HG02852 (cell line): ENCODE data around the gene PLXNA4.

Source experiments
- ATAC-seq: cut with Tn5 transposase; IDR thresholded peaks from one replicate; pipeline ENCODE4 v1.9.1; 2021; ENCODE audit warnings: mild to moderate bottlenecking, moderate library complexity; ENCODE audit not compliant: unreplicated experiment

PLXNA4 gene

DNA sequence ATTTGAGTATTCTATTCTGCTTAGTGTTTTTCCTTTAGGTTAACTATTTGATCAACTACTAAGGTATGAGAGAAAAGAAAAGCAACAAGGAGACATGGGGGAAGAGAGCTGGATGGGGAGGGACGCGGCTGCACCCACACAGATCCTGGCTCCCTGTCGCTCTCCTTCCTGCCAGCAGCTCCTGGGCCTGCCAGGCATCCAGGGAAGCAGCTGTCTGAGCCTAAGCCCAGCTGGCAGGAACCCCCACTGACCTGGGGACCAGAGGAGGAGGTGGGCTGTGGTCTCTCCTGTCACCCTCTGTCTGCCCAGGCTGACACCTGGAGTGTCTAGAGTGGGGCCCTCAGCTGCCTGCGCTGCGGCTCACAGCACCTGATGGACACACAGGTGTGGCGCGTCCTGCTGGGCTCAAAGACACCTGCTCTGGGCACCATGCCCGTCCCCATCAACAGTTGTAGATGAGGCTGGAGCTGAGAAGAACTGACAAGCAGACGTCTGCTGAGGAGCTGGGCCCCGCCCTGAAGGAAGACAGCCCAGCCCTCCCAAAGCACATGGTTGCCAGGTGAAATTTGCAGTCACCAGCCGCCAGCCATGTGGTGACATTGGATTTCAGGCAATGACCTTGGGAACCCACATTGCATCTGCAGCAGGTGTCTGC lies 207.9 kb downstream of the PLXNA4 start:
- ATAC-seq, result no peak

DNA sequence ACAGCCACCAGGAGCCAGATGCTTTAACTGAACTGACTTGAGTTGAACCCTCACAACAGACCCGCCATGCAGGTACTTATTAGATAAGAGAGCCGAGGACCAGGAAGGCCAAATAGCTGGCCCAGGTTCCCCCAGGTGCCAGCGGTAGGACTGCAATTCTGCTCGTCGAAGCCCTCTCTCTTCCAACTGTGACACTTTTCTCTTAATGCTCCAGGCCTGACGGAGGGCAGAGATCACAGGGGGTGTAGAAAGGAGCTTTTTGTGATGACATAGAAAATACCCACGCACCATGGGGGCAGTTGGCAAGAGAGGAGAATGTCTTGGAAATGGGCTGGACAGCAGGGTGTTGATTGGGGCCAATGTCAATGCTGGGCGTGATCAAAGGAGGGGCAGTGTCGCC lies 208.5 kb downstream of the PLXNA4 start:
- ATAC-seq, result no peak

DNA sequence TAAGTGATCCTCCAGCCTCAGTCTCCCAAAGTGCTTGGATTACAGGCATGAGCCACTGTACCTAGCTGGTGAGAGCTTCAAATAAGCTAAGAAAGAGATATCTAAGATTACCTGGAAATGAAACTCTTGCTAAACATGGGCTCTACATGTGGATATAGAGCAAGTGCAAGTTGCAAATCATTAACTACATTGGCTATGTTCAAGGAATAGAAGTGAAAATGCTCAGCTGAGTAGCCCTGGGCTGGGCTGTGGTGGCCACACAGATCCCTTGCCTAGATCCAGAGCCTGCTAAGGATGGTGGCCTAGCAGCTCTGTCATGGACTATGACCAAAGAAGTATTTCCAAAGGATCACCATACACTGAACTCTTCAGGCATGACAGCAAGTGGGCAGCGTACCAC lies 209.3 kb downstream of the PLXNA4 start:
- no peak for ATAC-seq

DNA sequence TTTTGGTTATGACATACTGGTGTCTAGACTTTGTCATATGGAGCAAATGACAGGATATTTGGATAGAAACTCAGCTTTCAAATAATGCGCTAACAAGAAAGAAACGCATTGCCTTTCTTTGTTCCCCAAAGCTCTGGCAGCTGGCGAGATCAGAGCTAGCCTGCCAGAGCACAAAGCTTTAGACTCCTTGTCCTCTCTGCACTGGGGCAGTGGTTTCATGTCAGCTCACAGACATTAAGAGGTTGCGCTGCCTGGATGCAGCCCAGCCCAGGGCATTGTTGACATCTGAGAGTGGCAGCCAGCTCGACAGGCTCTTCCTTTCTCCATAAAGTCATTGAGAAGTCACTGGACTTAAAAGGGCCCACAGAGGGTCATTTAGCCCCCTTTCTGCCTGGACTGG lies 212.0 kb downstream of the PLXNA4 start:
- ATAC-seq, result no peak

DNA sequence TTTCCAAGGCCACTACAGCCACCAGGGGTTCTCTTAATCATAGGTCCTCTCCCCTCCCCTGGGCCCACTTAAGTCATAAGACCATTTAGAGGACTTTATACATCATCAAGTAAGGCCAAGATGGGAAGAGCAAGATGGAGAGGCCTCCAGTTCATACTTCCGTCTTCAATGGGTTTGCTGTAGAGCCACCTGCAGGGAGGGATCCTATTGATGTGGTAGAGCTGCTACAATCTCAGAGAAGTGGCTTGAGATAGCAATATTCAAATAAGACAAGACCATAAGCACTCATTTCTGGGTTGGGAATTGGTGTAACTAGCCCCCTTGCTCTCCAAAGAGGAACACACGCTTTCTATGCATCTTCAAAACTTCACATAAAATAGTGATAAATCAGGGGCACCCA lies 214.2 kb downstream of the PLXNA4 start:
- ATAC-seq, result no peak

DNA sequence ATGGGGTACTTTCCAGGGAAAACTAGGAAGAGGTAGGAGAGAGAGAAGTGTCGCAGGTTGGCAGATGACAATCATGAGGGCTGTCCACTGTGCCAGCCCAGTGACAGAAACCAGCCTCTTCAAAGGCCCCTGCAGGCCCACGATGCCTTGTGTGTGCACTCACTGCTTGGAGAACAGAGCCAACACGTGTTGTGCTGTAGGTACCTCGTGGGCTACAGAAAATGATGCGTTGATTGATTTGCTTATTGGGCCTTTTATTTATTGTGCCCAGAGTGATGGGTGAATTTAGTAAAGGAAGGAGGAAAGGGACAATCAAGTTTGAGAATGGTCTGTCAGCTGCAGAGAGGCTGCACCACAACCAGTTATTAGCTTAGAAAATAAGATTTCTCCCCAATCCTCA lies 215.1 kb downstream of the PLXNA4 start:
- ATAC-seq, result no peak

DNA sequence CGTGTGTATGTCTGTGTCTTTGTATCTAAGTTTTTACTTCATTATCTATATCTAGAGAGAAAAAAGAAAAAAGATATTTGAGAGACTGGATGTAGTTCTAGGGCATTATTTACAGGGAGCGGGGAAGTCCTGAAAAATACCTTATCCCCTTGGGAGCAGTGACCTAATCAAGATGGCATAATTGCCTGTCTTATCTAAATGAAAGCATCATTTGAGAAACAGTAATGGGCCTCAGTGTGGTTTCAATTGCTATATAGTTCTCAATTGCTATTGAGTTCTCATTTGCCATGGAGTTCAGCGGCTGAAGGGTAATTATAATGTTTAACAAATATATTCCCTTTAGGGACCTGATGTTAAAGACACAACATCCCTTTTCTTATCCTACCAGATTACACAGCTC lies 216.5 kb downstream of the PLXNA4 start:
- no peak for ATAC-seq

DNA sequence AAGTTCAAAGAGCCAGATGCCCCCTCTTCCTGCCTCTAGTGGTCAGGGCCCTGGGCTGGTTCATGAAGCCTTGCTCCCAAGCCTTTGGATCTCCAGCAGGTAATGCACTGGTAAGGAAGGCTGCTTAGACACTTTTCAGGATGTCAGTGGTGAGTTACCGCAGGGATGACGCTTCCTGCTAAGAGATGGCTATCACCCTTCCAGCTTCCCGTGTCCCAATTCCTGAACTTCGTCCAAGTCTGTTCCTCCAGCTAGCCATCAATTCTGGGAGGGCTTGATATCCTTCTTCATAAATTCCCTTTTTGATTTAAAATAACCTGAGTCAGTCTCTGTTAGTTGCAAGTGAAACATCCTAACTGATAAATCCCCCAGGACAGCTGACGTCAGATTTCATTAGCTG lies 221.2 kb downstream of the PLXNA4 start:
- ATAC-seq, result no peak

DNA sequence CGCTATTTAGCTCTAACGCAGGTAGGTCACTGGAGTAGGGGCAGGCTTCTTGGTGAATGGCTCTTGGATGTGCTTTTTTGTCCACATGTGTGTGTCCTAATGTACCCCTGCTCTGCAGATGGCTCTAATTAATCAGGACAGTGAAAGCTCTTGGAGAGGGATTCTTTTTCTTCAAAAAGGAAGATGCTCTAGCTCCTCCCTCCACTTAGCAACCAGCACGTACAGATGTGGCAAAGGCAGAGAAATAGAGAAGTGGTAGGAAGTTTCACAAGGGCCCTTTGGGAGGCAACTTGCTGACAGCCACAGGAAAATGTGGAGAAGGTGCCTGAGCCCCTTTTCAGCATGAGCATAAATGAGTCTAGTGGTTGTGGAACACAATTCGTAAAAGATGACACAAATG lies 221.7 kb downstream of the PLXNA4 start:
- ATAC-seq, result no peak

DNA sequence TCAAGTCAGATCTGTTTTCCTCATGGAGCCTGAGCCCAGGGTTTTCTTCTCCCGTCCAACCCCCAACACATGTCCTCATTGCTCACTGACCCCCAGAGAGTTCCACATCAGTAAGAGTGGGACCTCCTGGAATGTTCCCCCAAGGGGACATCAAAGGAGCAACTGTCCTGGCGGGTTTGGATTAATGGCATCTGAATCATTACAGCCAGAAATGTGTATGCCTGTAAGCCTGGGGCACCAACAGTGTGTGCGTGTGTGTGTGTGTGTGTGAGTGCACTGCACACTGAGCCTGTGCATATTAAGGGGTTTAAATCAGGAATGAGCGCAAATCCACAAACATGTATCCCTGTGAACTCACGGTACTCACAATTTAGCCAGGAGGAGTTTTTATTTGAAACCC lies 222.3 kb downstream of the PLXNA4 start:
- no peak for ATAC-seq

DNA sequence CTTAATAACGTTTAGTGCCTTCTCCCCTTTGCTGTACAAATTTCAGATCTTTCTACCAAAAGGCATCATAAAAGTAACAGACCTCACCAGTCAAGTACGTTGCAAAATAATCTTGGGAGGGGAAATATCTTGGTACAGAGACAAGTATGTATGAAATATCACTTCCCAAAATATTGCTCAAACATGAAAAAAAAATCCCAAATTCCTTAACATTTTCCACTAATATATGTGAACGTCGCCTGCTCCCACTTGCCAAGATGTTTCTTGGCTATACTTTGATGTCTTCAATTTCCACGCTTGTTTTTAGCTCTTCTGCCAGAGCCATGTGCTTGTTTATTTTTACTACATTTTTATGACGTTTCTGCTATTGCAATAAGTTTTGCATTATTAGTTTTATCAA lies 223.5 kb downstream of the PLXNA4 start:
- ATAC-seq, result no peak

DNA sequence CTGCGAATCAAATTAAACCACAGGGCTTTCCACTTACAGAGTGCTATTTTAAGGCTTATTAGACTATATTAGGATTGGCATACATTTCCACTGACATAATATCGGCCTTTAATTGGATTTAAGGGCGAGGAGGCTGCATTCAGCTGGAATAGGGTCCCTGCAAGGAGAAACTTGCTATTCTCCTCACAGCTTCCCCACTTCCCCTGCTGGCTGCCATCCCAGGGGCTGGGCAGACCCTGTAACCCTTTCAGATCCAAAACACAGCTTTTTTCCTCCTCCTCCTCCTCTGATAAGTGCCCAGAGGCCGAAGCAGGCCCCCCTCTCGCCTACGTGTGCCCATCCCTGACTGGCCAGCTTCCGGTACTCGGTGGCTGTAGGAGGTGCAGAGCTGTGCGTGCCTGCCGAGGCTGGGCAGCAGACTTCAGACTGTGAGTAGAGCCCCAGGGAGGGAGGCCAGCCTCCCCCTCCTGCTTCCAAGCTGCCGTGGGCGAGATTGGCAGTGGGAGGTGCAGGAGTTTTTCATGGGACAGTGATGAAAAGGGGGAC lies 224.2 kb downstream of the PLXNA4 start:
- ATAC-seq, result no peak

DNA sequence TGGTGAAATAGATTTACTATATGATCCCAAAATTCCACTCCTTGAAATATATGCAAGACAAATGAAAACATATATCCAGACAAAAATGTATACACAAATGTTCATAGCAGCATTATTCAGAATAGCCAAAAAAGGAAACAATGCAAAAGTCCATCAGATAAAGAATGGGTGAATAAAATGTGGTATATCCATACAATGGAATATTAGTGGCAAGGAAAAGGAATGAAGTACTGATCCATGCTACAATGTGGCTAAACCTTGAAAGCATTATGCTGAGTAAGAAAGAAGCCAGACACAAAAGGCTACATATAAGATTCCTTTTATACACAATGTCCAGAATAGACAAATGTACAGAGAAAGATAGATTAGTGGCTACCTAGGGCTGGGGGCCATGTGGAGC lies 225.5 kb downstream of the PLXNA4 start:
- no peak for ATAC-seq

DNA sequence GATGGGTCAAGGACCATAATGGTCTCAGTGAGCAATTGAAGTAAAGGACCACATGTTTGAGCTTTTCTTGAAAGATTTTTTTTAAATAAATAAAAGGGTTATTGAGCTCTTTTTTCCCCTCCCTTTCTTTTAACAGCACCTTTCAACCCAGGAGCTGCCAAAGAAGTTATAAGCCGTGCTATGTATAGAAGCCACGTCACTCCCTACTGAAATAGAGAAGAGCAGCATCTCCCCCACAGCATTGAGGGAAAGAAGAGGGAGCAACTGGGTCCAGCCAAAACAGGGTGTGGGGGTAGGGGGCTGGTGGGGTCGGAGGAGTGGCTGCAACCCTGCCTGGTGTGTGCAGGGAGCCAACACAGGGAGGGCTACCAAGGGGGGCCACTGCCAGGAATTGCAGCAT lies 227.2 kb downstream of the PLXNA4 start:
- no peak for ATAC-seq

DNA sequence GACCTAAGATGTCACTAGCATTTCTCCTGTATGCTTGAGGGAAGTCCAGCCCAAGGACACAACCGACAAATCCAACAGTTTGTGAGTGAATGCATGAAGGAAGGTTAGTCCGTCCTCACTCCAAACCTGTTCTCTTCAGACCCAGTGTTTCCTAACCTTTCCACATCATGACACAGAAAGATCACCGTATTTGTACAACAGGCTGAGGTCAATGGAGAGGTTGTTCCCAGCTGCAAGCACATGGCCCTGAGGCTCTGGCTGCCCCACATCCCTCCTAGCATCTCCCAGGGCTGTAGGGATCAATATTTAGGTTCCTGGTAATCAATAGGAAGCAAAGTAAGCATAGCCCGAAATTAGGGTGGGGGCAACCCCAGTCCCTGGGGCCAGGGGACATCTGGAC lies 227.9 kb downstream of the PLXNA4 start:
- ATAC-seq, result no peak

DNA sequence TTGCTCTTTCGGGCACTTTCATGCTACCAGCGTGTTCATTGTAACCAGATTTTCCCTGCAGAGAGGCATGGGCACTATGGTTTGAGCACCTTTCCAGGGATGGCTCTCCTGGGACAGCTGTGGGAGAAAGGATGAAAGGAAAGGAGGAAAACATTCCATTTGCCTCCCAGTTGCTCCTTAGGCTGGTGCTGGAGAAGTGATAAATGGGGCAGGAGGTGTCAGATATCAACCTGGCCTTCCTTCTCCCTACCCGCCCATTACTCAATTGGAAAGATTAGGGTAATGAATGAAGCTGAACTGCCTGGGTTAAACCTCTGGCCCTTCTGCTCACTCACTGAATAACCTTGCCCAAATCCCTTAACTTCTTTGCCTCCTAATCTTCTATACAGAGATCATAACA lies 228.4 kb downstream of the PLXNA4 start:
- no peak for ATAC-seq

DNA sequence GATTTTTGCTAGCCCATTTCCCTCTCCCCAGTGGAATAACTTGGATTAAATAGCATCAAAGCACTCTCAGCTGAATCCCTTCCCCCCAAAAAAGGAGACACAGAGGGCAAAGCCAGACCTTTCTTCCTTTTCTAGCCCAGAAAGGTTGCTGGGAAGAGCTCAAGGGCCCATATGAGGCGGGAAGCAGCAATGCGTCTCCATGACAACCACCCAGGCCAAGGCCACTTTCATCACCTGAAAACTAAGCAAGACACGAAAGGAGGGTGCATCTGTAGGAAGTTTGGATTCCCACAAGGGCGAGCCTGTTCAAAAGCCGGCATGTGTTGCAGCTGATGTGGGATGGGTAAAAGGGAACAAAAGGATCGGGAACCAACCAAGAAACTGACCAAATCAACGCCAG lies 229.1 kb downstream of the PLXNA4 start:
- ATAC-seq, result no peak

DNA sequence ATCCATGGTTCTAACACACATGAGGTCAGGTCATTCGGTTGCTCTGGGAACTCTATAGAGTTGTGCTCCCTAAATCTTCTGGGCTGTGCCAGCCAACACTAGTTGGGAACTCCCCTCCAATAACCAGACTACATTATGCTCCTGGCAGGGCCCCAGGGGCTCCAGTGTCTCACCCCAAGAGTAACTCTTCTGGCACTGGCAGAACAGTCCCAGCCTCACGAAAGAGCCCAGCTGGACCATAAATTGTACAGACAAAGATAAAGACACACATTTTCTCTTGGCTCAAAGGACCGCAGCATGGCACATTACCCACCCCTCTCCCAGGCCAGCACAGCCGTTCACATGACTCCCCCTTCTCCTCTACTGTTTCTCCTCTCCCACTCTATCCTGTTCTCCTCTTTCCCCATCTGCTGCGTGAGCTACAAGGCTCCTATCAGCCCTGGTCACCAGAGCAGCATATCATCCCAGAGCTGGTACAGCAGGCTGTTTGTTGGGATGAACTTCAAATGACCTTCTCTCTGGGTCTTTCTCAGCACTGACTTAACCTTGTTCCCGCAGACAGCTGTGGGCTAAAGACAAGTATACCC lies 230.6 kb downstream of the PLXNA4 start:
- no peak for ATAC-seq

DNA sequence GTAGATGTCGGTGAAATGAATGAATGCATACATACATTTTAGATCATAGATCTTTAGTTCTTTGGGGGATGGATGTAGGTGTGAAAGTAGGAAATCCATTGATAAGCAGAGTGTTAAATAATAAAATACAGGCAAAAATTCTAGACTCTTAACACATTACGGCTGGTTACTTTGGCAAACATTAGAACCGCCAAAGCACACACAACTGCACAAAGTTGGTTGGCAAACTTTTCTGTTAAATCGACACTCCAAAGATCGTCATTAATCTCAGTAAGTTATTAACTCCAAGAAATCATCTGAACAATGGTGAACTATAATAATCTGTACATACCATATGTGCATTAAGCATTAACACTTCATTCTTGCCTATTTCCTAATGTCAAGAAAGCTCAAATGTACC lies 231.2 kb downstream of the PLXNA4 start:
- ATAC-seq, result no peak

DNA sequence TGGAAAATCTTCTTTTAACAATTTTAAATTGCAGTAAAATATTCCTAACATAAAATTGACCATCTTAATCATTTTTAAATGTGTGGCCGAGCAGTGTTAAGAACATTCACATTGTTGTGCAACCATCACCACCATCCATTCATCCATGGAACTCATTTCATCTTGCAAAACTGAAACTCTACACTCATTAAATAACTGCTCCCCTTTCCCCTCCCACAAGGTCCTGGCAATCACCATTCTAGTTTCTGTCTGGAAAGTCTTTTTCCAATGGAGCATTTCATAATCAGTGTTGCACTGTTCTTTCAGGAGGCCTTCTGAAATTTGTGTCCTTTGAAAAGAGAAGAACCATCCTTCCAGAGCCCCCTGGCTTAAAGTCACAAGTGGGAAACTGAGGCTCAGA lies 233.1 kb downstream of the PLXNA4 start:
- ATAC-seq, result no peak

DNA sequence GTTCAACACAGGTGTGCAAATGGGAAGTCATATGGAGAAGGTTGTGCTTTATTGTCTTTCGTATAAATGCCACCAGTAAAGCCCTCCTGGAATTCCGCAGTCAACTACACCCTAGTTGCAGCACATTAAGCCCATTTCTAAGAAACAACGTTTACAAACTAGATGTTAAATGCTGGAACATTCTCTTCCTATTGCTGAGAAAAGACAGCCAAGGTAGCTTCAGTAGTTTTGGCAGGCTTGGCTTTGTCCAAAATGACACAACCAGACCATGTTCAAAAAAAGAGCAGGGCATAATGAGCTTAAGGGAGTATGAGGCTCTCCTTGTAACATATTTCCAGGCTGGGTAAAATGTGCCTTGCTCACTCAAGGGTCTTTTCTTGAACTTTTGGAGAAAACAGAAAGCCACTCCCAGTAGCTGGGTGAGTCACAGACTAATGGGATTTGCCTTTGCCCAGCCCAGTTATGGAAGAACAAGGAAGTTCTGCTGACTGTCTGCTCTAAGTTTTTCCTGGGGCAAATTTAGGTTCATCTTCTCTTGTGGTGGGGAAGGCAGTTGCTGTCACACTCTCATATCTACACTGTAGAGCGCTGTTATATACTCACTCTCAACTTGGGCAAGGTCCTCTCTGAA lies 238.7 kb downstream of the PLXNA4 start:
- ATAC-seq, result no peak

DNA sequence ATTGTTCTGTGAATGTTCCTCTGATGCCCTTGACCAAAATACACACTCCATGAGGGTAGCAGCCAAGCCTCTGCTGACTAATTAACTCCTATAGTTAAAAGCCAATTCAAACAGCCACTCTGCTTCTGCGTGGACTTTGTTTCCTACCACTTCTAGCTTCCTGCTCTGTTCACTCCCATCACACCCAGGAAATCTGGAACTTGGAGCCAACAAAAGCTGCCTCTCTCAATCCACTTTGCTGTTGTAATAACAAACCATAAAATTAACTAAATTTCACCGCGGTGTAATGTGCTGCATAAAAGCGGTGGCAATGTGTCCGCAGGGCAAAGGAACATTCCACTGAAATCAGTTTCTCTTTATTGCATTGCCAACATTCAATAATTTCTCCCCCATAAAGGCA lies 239.5 kb downstream of the PLXNA4 start:
- no peak for ATAC-seq
